Activated CD4-positive, alpha-beta memory T cell treated with anti-CD3 and anti-CD28 coated beads, Interleukin-2, amount 10 ng/mL, durations not matched to agents 7 days and 5 days (primary cell): ENCODE data around the gene GALNT10. TPM values are rescaled to one million over a fixed set of nuclear protein-coding genes. Genes with fewer than 3 reads are reported as not detected.

ENCODE experiments used
- CTCF ChIA-PET: fragments of 350-600 bp; sonication (Branson Sonifier 250); formaldehyde crosslinking; loops from one replicate; lab custom pipeline; 2021; ENCODE audit warnings: antibody characterized with exemption, inconsistent platforms; lab: Charles Lee
- POLR2A ChIA-PET: fragments of 350-600 bp; sonication (Branson Sonifier 250); formaldehyde crosslinking; loops from one replicate; lab custom pipeline; 2021; ENCODE audit warnings: antibody characterized with exemption; lab: Charles Lee
- DNase-seq: peaks from one replicate; pipeline ENCODE4 v3.0.0-alpha.2; 2020
- H3K27ac Mint-ChIP-seq: one replicate; pipeline ENCODE4 v1.8.0; 2021; ENCODE audit warnings: mild to moderate bottlenecking, mixed read lengths
- H3K27me3 Mint-ChIP-seq: one replicate; pipeline ENCODE4 v1.8.0; 2021; ENCODE audit warnings: mixed read lengths
- H3K36me3 Mint-ChIP-seq: one replicate; pipeline ENCODE4 v1.8.0; 2021; ENCODE audit warnings: low read depth, mixed read lengths
- H3K4me1 Mint-ChIP-seq: one replicate; pipeline ENCODE4 v1.8.0; 2021; ENCODE audit warnings: mixed read lengths
- H3K4me3 Mint-ChIP-seq: one replicate; pipeline ENCODE4 v1.8.0; 2021; ENCODE audit warnings: mild to moderate bottlenecking, mixed read lengths
- H3K9me3 Mint-ChIP-seq: one replicate; pipeline ENCODE4 v1.8.0; 2021; ENCODE audit warnings: mixed read lengths
- total RNA-seq, 2 experiments: library from RNA; stranded (reverse); gene quantifications; one replicate each; pipeline ENCODE4 v1.2.3, GENCODE V29; 2021

The GALNT10 gene
- total RNA-seq, 2 experiments from 2014 or later: 38.6 to 40.4 TPM

DNA sequence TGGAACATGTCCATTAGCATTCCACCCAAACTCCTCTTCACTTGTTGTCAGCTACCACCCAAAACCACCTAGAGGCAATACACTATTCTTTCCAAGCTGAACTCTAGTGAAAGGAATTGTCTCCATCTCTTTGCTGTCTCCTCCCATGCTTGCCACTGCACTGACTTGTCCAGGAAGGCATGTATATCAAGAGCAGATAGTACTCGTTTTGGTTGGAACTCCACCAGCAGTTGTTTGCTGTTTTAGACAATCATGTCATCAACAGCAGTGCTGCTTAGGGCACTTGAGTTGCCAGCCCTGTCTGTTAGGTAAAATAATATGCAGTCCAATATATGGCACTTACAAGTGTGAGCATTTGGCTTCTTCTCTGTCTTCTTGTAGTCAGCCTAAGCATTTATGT lies 175.3 kb downstream of the GALNT10 start:
- H3K9me3 Mint-ChIP-seq: no peaks in the 10 kb centered on the region
- H3K4me3 Mint-ChIP-seq: no peak overlapping the region
- CTCF ChIA-PET: no interaction called here
- H3K27ac Mint-ChIP-seq: no peak overlapping the region
- DNase-seq: no peak
- no peaks in the 10 kb centered on the region for H3K36me3 Mint-ChIP-seq
- H3K4me1 Mint-ChIP-seq: no peaks in the 10 kb centered on the region
- no peaks in the 10 kb centered on the region for H3K27me3 Mint-ChIP-seq
- POLR2A ChIA-PET: no interaction called here

DNA sequence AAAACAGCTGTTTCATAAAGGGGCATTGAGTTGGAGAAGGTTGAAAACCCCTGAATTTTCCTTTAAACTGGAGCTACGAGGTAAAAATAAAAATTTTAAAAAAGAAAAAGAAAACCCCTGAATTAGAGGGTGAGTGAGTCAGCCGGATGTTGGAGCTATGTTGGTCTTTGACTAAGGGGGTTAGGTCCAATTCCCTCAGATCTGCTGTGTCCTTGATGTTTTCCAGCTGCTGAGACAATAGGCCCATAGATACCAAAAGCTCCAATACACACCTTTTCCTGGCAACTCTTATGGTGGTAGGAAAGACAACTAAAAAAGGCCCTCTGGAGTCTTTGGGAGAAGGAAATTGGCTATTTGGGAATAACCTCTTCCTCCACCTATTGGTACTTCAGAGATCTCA lies 175.8 kb downstream of the GALNT10 start:
- H3K4me1 Mint-ChIP-seq: no peaks in the 10 kb centered on the region
- no peak overlapping the region for H3K4me3 Mint-ChIP-seq
- ChIA-PET POLR2A (no interaction called here), CTCF (no interaction called here)
- no peaks in the 10 kb centered on the region for H3K36me3 Mint-ChIP-seq
- H3K9me3 Mint-ChIP-seq: no peaks in the 10 kb centered on the region
- H3K27me3 Mint-ChIP-seq: no peaks in the 10 kb centered on the region
- H3K27ac Mint-ChIP-seq: no peak overlapping the region
- no peak for DNase-seq

DNA sequence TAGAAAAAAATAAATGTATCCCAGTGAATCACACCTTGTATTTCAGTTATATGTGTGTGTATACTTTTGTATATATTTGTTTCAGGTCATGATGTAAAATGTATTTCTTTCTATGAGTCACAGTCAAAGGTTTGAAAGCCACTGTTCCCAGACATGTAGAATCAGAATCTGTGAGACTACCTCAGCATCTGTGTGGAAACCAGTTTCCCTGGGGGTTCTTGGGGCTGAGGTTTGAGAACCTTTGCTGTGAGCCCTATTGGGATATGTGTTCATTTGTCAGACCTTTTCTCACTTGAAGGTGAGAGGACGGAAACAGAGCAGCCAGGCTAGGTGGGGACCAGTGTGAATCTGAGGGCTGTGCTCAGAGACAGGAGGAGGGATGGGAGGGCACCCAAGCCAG lies 176.6 kb downstream of the GALNT10 start:
- no peak overlapping the region for H3K4me3 Mint-ChIP-seq
- no peaks in the 10 kb centered on the region for H3K9me3 Mint-ChIP-seq
- no peak for DNase-seq
- no peaks in the 10 kb centered on the region for H3K4me1 Mint-ChIP-seq
- CTCF ChIA-PET: no interaction called here
- POLR2A ChIA-PET: no interaction called here
- H3K27me3 Mint-ChIP-seq: no peaks in the 10 kb centered on the region
- H3K36me3 Mint-ChIP-seq: no peaks in the 10 kb centered on the region
- no peak overlapping the region for H3K27ac Mint-ChIP-seq

DNA sequence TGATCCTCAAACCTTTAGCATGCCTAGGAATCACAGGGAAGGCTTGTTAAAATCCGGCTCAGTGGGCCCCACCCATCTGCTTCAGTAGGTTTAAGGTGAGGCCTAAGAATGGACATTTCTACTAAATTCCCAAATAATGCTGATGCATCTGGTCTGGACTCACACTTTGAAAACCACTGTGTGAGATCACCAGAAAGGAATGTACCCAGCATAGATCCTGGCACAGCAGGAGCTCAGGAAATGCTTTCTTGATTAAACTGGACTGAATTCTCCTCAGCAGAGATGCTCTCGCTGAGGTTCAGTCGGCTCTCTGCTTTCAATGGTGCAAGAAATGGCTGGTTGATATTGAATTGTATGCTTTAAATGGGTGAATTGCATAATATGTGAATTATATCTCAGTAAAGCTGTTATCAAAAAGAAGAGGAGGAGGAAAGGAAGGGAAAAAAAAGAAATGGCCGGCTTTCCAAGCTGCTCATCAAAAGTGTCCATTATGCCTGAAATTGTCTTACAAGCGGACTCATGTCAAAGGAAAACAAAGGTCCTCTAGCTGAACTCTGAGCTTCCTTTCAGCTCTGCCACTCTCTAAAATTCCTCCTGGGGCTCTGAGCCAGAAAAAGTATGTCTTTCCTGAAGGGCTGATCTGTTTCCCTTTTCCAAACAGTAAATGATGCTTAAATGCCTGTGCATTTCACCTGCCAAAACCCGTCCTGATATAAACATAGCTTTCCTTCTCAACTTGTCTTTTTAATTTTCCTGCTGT lies 177.7 kb downstream of the GALNT10 start:
- H3K4me3 Mint-ChIP-seq: no peak overlapping the region
- no peaks in the 10 kb centered on the region for H3K36me3 Mint-ChIP-seq
- ChIA-PET CTCF (no interaction called here), POLR2A (no interaction called here)
- H3K27me3 Mint-ChIP-seq: no peaks in the 10 kb centered on the region
- H3K4me1 Mint-ChIP-seq: no peaks in the 10 kb centered on the region
- DNase-seq: no peak
- no peak overlapping the region for H3K27ac Mint-ChIP-seq
- no peaks in the 10 kb centered on the region for H3K9me3 Mint-ChIP-seq

DNA sequence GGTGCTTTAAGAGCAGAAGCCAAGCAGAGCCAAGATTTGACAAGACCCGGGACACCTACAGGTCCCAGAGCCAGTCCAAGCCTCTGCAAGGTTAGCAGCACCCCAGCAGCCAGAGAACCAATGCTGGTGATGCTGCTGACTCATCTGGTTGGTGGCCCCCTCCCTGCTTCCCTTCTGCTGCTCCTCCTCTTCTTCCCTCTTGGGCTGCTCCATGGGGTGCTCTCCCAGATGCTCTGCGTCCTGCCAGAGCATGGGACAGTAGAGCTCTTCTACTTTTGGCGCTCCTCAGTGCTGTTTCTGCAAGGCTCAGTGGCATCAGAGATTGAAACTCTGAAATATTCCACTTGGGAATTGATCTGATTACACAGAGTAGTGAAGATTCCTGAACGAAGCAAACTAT lies 179.1 kb downstream of the GALNT10 start:
- no peaks in the 10 kb centered on the region for H3K36me3 Mint-ChIP-seq
- no peaks in the 10 kb centered on the region for H3K9me3 Mint-ChIP-seq
- no peaks in the 10 kb centered on the region for H3K4me1 Mint-ChIP-seq
- no peak overlapping the region for H3K4me3 Mint-ChIP-seq
- CTCF ChIA-PET: no interaction called here
- no peak for DNase-seq
- H3K27ac Mint-ChIP-seq: no peak overlapping the region
- no peaks in the 10 kb centered on the region for H3K27me3 Mint-ChIP-seq
- POLR2A ChIA-PET: no interaction called here

DNA sequence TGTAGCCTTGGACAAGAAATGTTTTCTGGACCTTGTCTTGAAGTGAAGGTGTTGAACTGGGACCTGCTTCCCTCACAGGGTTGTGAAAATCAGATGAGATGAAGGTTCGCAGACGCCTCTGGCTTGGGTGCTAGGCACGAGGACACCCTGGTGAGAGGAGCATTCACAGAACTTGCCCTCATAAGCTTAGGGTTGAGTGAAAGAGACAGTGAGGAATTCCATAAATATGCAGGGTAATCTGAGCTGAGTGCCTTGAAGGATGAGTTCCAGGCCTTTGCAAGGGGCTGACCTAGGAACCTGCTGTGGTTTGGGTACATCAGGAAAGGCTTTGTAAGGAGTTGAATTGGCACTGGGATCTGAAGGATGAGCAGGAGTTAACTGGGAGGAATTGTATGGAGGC lies 179.6 kb downstream of the GALNT10 start:
- CTCF ChIA-PET: no interaction called here
- no peaks in the 10 kb centered on the region for H3K27me3 Mint-ChIP-seq
- no peak for DNase-seq
- H3K27ac Mint-ChIP-seq: no peak overlapping the region
- no peaks in the 10 kb centered on the region for H3K9me3 Mint-ChIP-seq
- no peaks in the 10 kb centered on the region for H3K4me1 Mint-ChIP-seq
- POLR2A ChIA-PET: no interaction called here
- H3K4me3 Mint-ChIP-seq: no peak overlapping the region
- H3K36me3 Mint-ChIP-seq: no peaks in the 10 kb centered on the region

DNA sequence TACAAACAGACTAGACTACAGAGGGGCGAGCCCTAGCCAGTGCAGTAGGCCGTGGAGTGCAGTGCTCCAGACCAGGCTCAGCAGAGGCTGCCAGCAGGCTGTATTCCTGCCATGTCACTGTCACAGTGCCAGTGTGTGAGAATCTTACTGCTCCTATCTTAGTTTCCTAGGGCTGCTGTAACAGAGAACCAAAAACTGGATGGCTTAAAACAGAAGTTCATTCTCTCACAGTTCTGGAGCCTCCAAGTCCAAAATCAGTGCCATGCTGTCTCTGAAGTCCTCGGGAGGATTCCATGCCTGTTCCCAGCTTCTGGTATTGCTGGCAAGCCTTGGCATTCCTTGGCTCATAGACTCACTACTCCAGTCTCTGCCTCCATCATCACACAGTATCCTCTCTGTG lies 180.3 kb downstream of the GALNT10 start:
- POLR2A ChIA-PET: no interaction called here
- H3K9me3 Mint-ChIP-seq: no peaks in the 10 kb centered on the region
- no peak overlapping the region for H3K27ac Mint-ChIP-seq
- H3K4me1 Mint-ChIP-seq: no peaks in the 10 kb centered on the region
- no peak for DNase-seq
- CTCF ChIA-PET: no interaction called here
- H3K36me3 Mint-ChIP-seq: no peaks in the 10 kb centered on the region
- no peaks in the 10 kb centered on the region for H3K27me3 Mint-ChIP-seq
- no peak overlapping the region for H3K4me3 Mint-ChIP-seq

DNA sequence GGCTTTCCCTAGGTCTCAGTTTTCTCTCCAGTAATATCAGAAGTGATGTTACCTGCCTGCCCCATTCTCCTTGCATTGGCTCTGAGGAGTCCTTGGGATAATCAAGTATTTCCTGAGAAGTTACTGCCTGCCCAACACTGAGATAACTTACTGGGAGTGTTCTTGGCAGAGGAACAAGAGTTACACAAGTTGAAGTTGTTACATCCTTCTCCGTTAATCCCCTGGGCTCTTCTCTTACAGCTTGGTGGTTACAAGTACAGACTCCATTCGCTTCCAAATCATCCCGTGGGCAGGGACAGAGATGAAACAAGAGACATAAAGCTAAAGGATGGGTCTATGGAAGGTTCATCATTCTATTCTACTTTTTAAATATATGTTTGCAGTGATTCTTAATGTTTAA lies 181.2 kb downstream of the GALNT10 start:
- Mint-ChIP-seq H3K4me3 (no peak overlapping the region), H3K27me3 (no peaks in the 10 kb centered on the region), H3K36me3 (peaks cover 3% of the 10 kb centered on the region), H3K4me1 (no peaks in the 10 kb centered on the region), H3K27ac (no peak overlapping the region), H3K9me3 (no peaks in the 10 kb centered on the region)
- no peak for DNase-seq
- ChIA-PET POLR2A (no interaction called here), CTCF (no interaction called here)

DNA sequence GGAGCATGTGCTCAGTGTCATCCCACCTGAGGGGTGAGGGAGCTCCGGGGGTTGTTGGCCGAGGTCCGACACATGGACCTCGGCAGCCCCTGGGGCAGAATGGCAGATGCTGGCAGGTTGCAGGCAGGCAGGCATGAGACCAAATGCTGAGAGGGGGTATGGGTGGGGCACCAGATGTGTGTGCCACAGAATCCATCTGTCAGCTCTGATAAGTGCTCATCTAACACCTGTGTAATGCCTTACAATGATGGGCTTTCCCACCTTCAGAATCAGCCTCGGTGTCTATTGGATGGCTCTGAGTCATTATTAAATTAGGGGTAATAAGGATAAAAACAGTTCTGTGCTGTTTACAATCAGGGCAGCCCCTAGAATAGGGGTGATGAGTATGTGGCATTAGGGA lies 182.1 kb downstream of the GALNT10 start:
- DNase-seq: no peak
- H3K36me3 Mint-ChIP-seq: peaks cover 10% of the 10 kb centered on the region
- no peak overlapping the region for H3K27ac Mint-ChIP-seq
- H3K27me3 Mint-ChIP-seq: no peaks in the 10 kb centered on the region
- H3K9me3 Mint-ChIP-seq: no peaks in the 10 kb centered on the region
- H3K4me3 Mint-ChIP-seq: no peak overlapping the region
- ChIA-PET POLR2A (no interaction called here), CTCF (no interaction called here)
- H3K4me1 Mint-ChIP-seq: no peaks in the 10 kb centered on the region

DNA sequence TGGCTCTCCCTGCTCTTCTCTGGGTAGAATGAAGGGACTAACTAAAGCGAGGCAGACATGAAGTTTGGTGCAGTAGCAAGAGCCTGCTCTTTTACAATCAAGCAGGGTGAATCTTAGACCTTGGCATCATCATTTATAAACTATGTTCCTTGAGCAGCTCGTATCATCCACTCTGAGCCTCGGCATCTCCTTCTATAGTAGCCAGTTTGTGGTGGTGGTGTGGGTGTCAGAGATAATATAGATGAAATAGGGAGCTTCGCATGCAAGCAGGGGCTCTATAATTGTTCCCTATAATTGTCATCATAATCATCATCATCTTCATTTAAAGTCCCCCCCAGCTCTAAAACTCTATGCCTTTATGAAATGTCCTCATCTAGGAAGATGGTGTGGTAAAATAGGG lies 182.8 kb downstream of the GALNT10 start:
- Mint-ChIP-seq H3K9me3 (no peaks in the 10 kb centered on the region), H3K4me1 (no peaks in the 10 kb centered on the region), H3K27ac (no peak overlapping the region), H3K4me3 (no peak overlapping the region), H3K27me3 (no peaks in the 10 kb centered on the region), H3K36me3 (peaks cover 15% of the 10 kb centered on the region)
- CTCF ChIA-PET: no interaction called here
- DNase-seq: no peak
- POLR2A ChIA-PET: no interaction called here

DNA sequence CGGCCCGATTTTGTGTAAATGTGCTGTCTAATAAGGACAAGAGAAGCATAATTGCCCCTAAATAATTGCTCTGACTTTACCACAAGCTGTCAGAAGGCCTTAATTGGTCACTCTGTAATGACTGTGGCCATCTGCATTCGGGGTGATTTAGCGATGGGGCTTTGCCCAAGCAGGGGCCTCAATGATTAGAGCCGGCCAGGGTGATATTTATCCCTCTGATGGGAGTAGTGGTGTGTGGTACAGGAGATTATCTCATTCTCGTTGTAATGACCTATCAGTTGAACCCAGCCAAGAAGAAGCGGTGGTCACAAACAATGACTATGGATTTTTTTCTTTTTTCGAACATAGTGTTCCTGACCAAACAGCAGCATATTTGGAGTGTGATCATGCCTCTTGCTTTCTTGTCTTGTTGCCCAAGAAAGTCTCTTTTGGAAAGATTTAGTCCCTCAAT lies 183.2 kb downstream of the GALNT10 start:
- POLR2A ChIA-PET: no interaction called here
- no peak for DNase-seq
- Mint-ChIP-seq H3K4me3 (no peak overlapping the region), H3K9me3 (no peaks in the 10 kb centered on the region), H3K4me1 (no peaks in the 10 kb centered on the region), H3K36me3 (peaks cover 15% of the 10 kb centered on the region), H3K27me3 (no peaks in the 10 kb centered on the region), H3K27ac (no peak overlapping the region)
- CTCF ChIA-PET: no interaction called here

DNA sequence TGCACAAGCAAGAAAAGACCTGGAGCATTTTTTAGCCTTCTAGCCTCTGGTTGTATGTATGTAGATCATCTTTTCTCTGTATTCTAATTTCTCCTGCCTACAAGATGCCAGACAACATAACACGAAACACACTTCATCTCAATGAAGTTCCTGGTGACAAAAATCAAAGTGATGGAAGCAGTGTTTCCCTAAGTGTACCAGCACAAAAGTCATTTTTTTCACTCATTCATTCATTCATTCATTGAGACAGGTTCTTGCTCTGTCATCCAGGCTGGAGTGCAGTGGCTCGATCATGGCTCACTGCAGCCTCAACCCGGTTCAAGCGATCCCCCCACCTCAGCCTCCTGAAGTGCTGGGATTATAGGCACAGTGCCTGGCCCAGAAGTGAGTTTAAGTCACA lies 183.7 kb downstream of the GALNT10 start:
- Mint-ChIP-seq H3K27ac (no peak overlapping the region), H3K27me3 (no peaks in the 10 kb centered on the region), H3K4me1 (no peaks in the 10 kb centered on the region), H3K36me3 (peaks cover 16% of the 10 kb centered on the region), H3K9me3 (no peaks in the 10 kb centered on the region), H3K4me3 (no peak overlapping the region)
- ChIA-PET CTCF (interaction anchor here (0.8 to 1.2 kb wide), 2 partner anchors 31 to 302 kb away, joined by 3 read pairs; no protein-coding TSS in a partner anchor), POLR2A (no interaction called here)
- no peak for DNase-seq

DNA sequence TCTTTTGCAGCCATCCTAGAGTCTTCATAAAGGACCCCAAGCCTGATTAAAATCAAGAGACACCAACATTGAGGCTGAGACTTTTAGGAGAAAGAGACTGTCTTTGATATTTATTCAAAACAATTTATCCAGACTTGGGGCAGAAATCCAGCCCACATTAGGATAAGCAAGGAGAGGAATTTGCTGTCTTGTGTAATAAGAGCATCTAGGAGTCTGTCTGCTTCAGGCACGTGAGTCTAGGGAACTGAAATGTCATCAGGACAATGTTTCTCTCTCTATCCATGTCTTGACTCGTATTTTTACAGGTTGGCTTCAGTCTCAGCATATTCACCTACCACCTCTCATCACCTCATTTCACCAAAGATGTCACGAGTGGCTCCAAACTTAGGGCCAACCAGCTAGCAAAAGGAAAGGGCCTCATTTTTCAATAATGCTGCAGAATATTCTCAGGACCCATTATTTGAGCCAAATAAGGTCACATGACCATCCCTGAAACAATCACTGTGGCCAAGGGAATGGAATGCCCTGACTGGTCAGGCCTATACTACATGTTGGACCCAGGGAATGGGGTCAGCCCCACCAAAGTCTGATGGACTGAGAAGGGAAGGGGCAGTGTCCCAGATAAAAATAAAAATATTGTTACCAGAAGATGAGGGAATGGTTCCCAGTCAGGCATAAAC lies 184.9 kb downstream of the GALNT10 start:
- Mint-ChIP-seq H3K27ac (no peak overlapping the region), H3K27me3 (no peaks in the 10 kb centered on the region), H3K4me3 (no peak overlapping the region), H3K9me3 (no peaks in the 10 kb centered on the region), H3K36me3 (peaks cover 20% of the 10 kb centered on the region), H3K4me1 (no peaks in the 10 kb centered on the region)
- ChIA-PET POLR2A (no interaction called here), CTCF (interaction anchor here (1.2 kb wide), 1 partner anchor 303 kb away, joined by 3 read pairs; no protein-coding TSS in a partner anchor)
- no peak for DNase-seq

DNA sequence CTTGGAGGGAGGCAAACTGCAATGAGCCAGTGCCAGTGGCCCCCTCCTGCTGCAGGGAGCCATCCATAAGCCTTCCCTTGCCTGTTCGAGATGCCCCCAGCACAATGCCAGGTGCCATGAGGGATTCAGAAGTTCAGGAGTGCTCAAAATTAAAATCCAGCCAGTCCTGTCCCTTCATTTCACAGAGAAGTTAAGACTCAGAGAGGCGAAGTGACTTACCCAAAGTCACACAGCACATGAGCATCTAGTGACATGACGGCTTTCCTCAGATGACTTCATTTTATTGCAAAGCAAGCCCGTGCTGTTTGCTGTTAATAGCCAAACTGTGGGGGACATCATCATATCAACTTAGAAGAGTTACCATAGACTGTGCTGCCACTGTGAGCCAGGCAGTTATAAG lies 185.9 kb downstream of the GALNT10 start:
- Mint-ChIP-seq H3K4me3 (no peak overlapping the region), H3K9me3 (no peaks in the 10 kb centered on the region), H3K4me1 (no peaks in the 10 kb centered on the region), H3K27me3 (no peaks in the 10 kb centered on the region), H3K27ac (no peak overlapping the region), H3K36me3 (peaks cover 27% of the 10 kb centered on the region)
- ChIA-PET POLR2A (no interaction called here), CTCF (no interaction called here)
- DNase-seq: no peak
